ENCODE measurements around the gene STX11.

Gene STX11

DNA sequence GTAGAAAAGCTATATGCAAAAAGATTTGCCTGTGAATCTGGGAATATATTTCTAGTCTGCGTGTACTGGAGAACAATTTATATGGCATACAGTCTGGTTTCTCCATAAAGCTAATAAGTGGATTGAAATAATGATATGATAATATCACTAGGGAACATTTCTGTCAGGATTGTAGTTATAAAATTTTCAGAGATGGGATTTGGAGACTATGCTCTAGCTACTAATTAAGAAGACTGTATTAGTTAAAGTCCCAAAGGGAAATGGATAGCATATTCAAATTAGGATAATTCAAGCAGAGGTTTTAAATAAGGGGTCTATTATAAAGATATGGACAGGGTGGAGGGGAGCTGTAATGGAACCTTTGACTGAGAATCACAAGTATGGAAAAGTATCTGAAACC is 7.2 kb upstream of the STX11 start:
- no peak for DNase-seq

DNA sequence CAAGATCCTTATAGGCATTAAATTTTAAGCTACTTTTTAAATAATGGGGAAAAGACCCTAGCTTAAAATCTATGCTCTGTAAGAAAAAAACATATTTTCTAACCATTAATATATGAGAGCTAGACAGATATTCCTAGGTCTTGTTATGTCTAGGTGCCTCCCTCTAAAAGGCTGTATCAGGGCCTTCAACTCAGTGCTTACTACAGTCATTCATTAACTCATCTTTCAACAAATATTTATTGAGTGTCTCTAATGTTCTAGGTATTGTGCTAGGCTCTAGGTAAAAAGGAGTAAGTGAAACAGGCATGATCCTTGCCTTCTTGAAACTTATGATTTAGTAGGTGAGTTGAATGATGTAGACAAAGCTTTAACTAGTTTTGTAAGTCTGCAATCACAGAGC is 6.4 kb upstream of the STX11 start:
- DNase-seq, result no peak

DNA sequence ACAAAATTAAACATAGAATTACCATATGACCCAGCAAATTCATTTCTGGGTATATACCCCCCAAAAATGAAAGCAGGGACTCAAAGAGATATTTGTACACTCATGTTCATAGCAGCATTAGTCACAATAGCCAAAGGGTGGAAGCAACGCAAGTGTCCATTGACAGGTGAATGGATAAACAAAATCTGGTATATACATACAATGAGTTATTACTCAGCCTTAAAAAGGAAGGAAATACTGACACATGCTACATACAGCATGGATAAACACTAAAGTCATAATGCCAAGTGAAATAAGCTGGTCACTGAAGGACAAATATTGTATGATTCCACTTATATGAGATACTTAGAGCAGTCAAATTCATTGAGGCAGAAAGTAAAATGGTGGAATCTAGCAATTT is 5.3 kb upstream of the STX11 start:
- no peak for DNase-seq

DNA sequence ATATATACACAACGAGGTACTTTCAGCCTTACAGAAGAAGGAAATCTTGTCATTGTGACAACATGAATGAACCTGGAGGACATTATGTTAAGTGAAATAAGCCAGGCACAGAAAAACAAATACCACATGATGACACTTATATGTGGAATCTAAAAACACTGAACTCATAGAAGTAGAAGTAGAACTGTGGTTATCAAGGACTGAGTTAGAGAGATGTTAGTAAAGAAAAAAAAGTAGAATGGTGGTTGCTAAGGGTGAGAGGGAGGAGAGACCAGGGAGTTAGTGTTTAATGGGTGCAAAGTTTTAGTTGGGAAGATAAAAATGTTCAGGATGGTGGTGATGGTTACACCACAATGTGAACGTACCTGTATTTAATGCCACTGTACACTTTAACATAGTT is 4.8 kb upstream of the STX11 start:
- DNase-seq, result no peak

DNA sequence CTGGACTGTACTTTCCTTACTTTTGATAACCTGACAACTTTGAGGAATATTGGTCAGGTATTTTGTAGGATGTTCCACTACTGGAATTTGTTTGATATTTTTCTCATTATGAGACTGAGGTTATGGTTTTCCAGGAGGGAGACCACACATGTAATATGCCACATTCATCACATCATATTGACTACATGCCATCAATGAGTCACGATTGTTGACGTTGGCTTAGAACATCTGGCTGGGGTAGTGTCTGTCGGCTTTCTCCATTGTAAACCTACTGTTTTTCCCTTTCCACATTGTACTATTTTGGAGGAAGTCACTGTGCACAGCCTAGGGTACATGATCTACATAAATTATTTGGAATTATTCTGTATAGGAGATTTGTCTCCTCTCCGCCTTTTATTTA is 1.4 kb upstream of the STX11 start:
- DNase-seq, result no peak

DNA sequence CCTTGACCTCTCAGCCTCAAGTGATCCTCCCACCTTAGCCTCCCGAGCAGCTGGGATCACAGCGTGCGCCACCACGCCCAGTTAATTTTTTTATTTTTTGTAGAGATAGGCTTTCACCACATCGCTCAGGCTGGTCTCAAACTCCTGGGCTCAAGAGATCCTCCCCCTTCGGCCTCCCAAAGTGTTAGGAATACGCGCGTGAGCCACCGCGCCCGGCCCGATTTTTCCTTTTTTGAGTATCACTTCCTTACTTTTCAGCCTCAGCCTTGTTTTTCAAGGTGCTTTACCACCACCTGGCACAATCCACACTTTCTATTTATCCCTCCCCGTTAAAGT is 791 bp upstream of the STX11 start:
- DNase-seq, result no peak

DNA sequence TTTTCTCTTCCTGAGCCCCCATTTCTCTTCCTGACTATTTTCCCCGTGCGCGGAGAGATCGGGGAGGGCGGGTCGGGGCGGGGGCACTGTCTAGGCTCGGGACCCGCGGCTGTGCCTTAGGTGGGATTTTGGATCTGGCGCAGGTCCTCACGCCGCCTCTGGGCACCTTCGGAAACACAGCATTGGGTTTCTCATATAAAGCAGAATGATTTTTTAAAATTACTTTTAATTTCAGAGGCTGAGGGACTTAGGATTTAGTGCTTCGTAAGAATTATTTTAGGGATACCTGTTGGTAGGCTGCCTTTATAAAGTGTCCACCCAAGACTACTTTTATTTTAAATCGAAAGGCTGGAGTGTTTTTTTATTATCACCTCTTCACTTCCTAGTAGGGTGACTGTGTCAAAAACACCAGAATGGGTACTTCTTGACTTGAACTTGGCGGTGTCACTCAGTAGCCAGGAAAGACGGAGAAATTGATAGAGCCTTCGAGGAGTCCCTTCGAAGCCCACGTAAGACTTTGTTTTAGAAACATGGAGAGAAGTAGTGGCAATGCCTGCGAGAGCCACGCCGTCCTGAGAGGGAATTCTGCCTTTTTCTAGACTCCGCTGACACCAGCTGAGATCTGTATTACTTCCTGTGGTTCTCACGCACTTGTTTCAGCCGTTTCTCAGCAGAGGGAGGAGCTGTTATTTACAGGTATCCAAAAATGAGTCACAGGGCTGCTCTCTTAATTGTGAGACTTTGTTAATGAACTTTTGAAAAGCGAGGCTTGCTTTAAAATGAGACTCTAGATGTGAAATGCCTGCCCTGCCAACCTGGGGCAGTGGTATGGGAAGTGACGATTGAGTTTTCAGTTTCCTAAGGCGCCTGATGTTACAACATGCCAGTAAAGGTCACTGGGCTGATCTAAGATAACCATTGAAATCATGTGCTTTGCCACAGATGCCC is 667 bp downstream of the STX11 start:
- DNase-seq, result peak; percentile 18 to 53

DNA sequence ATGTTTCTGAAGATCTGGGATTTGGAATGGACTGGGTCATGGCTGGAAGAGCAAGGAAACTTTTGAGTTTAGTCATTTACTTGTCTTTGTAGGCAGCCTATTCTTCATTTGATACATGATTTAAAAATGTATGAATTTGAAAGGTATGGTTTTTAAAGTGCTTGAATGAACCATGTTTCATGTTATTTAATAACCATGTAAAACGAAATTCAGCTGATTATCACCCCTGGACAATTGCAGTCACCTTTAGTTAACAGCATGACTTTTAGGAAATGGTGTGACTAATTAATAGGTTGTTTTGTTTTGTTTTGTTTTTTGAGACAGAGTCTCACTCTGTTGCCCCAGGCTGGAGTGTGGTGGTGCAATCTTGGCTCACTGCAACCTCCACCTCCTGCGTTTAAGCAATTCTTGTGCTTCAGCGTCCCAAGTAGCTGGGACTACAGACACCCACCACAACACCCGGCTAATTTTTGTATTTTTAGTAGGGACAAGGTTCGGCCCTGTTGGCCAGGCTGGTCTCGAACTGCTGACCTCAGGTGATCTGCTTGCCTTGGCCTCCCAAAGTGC is 2.1 kb downstream of the STX11 start:
- DNase-seq, result no peak

DNA sequence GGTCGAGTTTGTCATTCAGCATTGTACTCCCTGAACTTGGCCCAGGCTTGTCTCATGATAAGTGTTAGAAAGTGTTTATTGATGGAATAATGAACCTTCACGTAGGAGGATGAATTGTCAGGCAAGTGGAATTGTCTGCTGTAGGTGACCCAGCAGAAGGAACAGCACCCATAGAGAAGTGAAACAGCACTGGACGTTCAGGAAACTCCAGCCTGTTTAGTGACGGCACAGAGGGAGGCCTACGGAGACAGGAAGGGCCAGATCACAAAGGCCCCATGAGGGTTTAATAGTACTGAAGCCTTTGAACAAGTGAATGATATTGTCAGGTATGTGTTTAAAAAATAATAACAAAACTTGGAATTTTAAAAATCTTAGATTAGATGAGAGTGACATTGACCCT is 2.9 kb downstream of the STX11 start:
- DNase-seq, result no peak

DNA sequence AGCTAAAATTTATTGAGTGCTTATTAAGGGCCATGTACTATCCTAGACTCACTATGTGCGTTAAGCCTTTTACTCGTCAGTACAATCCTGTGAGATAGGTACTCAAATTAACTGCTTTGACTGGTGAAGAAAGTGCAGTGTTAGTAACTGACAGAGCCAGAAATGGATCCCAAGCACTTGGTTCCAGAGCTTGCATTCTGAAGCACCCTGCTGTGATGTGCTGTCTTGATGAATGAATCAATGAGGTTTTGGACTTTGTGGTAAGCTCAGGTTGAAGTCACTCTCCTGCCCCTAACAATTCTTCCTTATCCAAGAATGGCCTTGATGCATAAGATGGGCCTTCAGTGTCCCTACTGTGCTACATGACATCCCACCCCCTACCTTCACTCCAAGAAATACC is 3.7 kb downstream of the STX11 start:
- DNase-seq, result no peak

DNA sequence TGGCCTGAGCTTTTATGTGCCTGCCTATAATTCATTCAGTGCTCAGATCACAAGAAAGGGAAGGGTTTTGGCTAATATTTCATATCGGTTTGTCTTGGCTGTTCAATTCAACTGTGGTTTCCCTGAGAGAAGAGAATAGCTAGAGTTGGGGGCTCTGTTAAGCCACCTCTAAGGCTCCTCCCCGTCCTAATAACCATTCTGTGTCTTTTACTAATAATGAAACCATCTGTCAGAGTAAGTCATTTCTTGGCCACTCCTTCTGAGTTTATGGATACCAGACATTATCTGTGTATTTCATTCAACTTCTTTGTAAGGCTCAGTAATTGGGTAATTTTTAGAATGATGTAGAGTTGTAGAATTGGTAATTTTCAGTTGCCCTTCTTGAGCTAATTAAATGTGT is 5.2 kb downstream of the STX11 start:
- DNase-seq, result no peak

DNA sequence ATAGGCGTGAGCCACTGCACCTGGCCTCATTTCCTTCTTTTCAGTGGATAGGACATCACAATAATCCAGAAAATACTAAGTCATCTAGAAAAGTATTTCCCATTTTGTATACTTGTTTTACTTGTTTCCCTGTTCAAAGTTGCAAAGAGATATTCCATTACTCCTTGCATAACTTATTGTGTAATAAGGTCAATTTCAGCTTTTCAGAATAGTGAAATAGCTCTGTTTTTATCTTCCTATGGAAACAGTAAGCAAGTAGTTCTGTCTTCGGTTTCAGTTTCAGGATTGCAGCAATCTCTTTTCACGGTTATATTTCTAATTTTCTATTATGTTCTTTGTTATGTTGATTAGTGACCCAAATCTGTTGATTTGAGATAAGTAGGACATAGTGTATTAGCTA is 6.0 kb downstream of the STX11 start:
- no peak for DNase-seq

DNA sequence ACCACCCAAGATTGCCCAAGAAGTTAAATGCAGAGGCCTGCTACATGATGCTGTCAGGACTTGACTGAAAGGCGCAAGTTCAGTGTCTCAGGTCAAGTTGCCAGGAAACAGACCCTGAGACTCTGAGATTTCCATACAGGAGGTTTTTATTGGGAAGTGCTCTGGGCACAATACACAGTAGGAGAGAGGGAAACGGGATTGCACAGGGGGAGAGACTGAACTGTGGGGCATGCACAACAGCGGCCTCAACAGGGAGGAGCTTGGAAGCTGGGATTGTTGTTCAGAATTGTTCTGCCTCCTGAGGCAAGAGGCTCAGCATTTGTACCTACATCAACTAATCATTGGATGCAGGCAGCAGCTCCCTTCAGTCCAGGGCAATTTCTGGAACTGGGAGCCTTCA is 6.7 kb downstream of the STX11 start:
- no peak for DNase-seq

DNA sequence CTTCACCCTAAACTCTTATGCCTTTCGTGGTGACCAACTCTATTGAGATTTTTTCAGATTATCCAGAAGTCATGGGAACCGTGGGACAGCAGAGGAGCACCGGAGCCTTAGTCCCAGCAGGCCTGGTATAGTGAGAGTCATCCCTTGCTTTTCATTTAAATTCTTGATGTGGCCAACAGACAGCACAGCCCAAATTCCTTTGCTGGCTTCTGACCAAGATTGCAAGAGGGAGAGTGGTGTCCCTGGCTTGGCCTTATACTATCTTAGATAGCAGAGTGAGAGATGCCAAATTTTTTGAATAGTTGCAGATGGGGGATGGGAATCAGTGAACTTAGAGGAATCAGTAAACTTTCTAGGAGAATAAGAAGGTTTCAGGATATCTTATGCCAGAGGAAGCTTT is 7.8 kb downstream of the STX11 start:
- no peak for DNase-seq

DNA sequence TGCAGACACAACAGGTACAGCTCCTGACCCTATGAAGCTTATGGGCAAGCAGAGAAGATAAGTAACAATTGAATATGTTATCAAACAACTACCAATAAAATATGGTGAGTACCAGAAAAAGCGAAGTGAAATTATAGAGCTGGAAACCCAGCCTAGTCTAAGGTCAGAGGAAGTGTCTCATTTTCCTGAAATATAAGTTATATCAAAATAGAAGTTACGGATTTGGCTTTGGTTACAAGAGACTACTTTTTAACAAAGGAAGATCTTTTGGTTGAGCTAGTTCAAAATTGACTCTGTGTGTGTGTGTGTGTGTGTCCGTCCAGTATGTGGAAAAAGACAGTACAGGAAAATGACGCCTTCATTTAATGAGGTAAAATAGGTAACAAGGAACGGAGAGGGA is 8.9 kb downstream of the STX11 start:
- DNase-seq, result no peak

DNA sequence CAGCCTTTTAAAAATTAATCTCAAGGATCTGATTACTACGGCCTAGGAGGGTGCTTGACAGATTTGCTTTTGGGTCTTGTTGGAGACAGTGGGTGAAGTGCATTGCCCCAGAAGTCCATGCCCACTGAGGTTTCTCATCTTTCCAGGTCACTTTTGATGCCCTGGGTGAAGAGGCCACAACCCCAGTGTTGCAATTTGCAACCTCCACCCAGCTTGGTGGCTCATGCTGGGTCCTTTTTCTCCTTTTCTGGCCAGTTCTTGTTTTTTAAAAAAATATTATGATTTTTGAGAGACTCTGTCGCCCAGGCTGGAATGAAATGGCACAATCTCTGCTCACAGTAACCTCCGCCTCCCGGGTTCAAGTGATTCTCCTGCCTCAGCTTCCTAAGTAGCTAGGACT is 9.4 kb downstream of the STX11 start:
- no peak for DNase-seq

DNA sequence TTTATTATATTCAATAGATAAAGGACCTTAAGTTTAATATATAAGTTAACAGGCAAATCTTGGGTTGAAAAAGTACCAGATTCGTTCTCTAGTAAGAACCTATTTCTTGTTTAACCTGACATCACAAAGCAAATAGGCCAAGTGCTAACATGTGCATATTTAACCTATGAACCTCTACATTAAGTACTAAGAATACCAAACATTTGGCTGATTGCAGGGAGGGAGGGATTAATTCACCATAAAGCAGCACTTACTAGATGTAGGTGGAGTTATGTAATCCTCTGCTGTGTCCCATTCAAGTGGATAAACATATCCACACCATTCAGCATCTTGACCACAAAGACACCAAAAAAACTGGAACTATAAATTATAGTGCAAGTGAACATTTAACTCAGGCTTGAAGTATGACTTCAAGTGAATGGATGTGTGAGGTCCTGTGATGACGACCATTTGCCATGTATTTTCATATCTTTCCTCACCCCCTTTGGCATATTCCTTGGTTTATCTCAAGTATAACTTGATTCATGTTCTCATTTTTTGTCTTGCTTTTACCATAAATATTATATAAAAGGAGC is 10.2 kb downstream of the STX11 start:
- DNase-seq, result no peak

DNA sequence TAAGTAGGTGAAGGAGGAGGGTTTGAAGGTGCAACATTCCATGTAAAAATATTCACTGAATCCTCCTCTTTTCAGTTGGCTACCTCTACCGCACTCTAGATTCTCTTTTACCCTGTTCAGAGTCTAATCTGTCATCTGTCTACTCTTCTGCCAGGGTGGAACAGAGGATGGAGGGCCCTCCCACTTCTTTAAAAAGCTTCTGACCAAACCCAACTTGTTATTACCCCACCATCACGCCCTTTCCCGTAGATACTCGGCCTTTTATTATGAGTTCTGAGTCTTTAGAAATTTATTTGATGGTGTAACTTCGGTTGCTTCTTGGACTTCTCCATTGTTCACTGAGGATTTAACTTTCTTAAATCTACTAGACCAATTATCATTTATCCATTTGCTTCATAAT is 11.7 kb downstream of the STX11 start:
- no peak for DNase-seq

DNA sequence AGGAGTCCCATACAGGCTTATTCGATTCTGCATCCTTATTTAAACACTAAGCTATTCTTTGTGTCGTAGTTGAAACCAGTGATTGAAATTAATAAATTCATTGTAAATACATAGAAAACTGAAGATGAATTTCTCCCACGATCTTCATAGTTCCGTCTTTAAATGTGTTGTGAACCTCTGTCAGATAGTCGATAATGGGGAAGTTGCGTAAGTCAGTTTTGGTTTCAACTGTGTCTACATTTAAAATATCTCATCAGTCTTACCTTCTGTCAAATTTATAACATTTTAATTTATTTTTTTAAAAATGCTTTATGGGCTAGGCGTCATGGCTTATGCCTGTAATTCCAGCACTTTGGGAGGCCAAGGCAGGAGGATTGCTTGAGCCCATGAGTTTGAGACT is 12.7 kb downstream of the STX11 start:
- peak in 1 of 2 donors; percentile 60 for DNase-seq

DNA sequence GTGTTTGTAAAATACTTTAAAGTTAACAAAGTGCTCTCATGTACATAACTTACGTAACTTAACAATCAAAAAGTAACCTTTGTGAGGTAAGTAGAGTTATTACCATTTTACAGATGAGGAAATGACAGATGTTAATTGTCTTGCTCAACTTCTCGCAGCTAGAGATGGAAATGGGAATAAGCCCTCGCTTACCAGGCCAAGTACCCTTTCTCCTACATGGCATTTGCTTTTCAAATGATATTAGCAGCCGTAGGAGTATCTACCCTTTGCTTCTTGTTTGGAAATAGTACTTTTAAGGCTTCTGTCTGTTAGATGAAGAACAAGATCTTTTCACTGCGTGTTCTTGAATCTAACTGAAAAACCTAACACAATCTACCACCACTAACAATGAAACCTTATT is 15.5 kb downstream of the STX11 start:
- no peak for DNase-seq

DNA sequence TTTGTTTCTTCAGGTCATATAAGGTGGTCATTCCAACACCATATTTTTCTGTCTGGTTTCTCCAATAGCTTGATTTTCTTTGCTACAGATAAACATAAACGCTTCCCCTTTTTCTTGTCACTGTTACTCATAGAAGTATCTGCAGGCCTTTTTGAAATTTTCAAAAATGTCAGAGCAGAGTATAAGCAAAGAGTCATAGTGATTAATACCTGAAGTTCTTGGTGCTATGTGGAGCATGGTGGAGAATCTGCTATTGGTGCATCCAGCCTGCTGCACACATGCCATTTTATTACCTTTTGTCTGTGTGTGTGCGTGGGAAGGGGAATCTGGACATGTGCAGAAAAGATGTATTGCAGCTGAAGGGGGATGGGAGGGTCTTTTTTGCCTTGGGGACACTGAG is 19.7 kb downstream of the STX11 start:
- DNase-seq, result peak in 1 of 2 donors; percentile 7

DNA sequence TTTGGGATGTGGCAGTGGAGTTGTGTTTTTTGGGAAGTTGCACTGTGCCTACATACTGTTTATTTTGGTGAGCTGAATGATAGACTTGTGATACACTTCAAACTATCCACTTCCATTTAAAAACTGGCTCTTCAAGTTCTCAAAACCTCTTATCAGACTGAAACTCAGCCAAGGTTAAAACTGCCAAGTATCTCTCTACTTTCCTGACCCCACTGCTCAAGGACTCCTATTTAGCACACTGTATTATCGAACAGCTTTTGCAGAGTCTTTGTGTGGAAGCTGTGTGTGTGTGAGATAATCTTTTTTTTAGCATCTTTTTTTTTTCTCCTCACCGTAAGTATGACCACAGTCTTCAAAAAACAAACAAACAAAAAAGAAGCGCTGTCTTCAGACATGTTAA is 21.1 kb downstream of the STX11 start:
- DNase-seq, result no peak

DNA sequence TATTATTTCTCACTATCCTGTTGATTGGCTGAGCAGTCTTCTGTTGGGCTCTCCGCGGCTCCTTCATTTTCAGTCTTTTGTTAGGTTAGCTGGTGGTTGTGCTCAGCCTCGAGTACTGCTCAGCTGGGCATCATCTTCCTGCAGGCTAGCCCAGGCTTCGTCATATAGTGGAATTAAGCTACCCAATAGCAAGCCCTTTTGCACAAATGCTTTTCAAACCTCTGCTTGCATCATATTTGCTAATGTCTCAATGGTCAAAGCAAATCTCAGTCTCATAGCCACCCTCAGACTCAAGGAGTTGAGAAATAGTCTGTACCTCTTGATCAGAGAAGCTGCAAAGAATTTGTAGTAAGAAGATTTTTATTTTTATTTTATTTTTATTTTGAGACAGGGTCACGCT is 23.7 kb downstream of the STX11 start:
- DNase-seq, result no peak

DNA sequence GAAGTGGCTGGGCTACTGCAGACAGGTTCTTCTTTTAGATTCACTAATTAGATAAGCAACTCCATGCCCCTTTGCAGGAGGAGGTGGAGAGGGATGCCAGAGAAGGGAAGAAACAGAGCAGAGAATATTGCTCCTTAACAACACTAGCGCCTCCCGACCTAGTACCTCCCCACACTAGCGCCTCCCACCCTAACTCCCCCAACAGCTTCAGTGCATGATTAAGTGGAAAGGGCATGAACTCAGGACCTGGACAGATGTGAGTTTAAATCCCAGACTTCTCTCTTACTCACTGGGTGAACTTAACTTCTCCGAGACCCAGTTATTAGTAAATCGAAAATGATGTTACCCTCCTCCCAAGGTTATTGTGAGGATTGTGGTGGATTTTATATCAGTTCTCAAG is 25.7 kb downstream of the STX11 start:
- DNase-seq, result no peak

DNA sequence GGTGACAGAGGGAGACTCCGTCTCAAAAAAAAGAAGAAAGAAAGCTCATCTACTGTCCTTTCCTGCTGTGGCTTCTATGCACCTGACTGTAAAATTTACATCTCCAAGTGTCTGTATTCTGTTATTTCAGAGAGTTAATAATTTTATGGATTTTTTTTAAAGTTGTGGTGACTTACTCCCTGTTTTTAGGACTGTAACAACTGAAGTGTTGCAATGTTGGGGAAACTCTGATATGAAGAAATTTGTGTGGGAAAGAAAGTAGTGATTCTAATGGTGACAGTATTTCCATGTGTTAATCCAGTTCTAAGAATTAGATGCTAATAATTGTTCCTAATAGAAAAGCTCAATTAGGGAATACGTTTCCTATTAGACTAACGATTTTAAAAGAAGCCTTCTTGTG is 27.4 kb downstream of the STX11 start:
- no peak for DNase-seq

All from bone marrow (tissue), 2 donors.